ENCODE measurements around the gene FKBP1A.

- TF ChIP-seq EZH2phosphoT487 (IDR thresholded peaks at IDR 0.05; ENCODE audit: borderline replicate concordance, low read depth) (no peak), CHD2 (IDR thresholded peaks at IDR 0.05; ENCODE audit: low read length, partially characterized antibody) (no peak), CTCF (IDR thresholded peaks at IDR 0.05) (peak; percentile 92)
Observed at GRCh38 chr20:1437235-1437904, 44.5 kb upstream of the FKBP1A start.

Data from SK-N-SH (cell line).